ENCODE data around the gene CENPS.

The CENPS gene
- 0 to 1.6 (median 0.39) reads per million in 9 experiments for total RNA-seq

DNA sequence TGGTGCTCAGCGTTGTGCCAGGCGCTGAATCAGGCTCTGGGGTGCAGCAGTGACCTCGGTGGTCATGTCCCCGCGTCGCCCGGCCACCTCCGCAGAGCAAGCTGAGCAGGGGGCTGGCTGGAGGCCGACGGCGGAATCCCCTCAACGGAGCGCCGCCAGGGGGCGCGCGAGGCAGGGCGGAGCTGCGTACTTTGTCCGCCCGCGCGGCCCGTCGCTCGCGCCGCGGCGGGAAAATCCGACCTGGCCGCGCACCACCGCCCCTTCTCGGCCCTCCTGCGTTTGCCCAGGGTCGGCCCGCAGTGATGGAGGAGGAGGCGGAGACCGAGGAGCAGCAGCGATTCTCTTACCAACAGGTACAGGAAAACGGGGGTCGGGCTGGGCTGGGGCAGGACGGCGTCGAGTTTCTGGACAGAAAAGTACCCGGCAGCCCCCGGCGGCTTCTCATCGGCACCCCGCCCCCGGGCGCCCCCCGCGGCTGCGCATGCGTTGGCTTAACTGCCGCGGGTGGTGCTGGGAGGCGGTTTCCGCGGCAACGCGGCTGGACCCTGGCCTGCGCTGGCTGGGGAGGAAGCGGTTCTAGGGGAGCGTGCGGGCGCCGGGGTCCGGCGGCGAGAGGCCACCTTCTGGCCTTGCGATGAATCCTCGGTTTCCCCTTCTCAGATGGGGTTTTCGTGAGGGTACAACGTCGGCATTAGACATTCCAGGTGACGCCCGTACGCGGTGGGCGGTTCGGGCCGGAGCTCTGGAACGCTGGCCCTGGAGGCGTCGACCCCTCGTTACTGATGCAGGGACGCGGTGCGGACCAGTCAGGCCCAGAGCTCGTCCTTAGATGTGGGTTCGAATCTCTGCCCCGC, at the start of gene CENPS:
CENPS (plus strand) TSS at position 218 of the 854 bp plus-strand sequence; CDS start at position 303, 85 bp downstream.
- Mint-ChIP-seq H3K36me3 (ENCODE audit: insufficient read depth) (peaks cover 14% of the 10 kb centered on the region), H3K4me1 (ENCODE audit: low read depth in 2 of 2) (peaks cover 8 to 13% of the 10 kb centered on the region in 2 donors), H3K27ac (peak within 1 kb of the TSS; percentile 93), H3K27me3 (no peaks in the 10 kb centered on the region), H3K4me3 (peak within 1 kb of the TSS; percentile 84 to 88), H3K9me3 (no peaks in the 10 kb centered on the region)
- DNase-seq, result peak; percentile 84 to 90 (median 86)
- peak; percentile 78 for ATAC-seq (replicated peaks)

- DNase-seq (no peak), ATAC-seq (replicated peaks) (no peak)
- no peak overlapping the region for H3K4me3 Mint-ChIP-seq
- no peaks in the 10 kb centered on the region for H3K27me3 Mint-ChIP-seq
- no peaks in the 10 kb centered on the region for H3K9me3 Mint-ChIP-seq
- no peaks in the 10 kb centered on the region for H3K4me1 Mint-ChIP-seq (ENCODE audit: low read depth in 2 of 2)
- H3K36me3 Mint-ChIP-seq (ENCODE audit: insufficient read depth), result peaks cover 6% of the 10 kb centered on the region
- H3K27ac Mint-ChIP-seq, result no peak overlapping the region
Measured at GRCh38 chr1:10380594-10381275, 49.5 kb upstream of the CENPS start.

DNA sequence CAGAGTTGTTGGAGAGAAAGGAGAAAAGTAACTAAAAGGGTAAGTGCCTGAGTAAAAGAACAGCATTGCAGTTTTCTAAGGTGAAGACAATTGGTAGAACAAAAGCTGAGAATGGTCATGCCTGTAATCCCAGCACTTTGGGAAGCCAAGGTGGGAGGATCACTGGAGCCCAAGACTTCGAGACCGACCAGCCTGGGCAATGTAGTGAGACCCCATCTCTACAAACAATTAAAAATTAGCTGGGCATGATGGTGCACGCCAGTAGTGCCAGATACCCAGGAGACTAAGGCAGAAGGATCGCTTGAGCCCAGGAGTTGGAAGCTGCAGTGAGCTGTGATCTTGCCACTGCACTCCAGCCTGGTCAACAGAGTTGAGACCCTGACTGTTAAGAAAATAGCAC, 46.6 kb upstream of the CENPS start:
- Mint-ChIP-seq H3K27me3 (no peaks in the 10 kb centered on the region), H3K4me1 (ENCODE audit: low read depth in 2 of 2) (no peaks in the 10 kb centered on the region), H3K4me3 (no peak overlapping the region), H3K36me3 (ENCODE audit: insufficient read depth) (no peaks in the 10 kb centered on the region), H3K27ac (no peak overlapping the region), H3K9me3 (no peaks in the 10 kb centered on the region)
- no peak for DNase-seq
- ATAC-seq (replicated peaks), result no peak

DNA sequence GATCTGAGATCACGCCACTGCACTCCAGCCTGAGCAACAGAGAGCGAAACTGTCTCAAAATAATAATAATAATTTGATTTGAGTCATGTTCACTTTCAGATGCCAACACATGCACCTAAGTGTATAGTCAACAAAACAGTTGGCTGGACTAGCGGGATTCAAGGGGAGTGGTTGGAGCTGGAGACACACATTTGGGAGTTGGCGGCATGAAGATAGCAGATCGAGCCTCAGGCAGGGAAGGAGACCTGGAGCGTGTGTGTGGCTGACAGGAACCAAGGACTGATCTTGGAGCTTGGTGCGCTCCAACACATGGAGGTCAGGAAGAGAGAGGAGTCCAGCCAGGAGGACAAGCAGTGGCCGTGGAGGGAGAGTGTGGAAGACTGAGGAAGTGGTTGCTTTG, 46.0 kb upstream of the CENPS start:
- no peaks in the 10 kb centered on the region for H3K9me3 Mint-ChIP-seq
- H3K27me3 Mint-ChIP-seq, result no peaks in the 10 kb centered on the region
- no peak overlapping the region for H3K4me3 Mint-ChIP-seq
- no peak for ATAC-seq (replicated peaks)
- no peak for DNase-seq
- no peaks in the 10 kb centered on the region for H3K36me3 Mint-ChIP-seq (ENCODE audit: insufficient read depth)
- no peaks in the 10 kb centered on the region for H3K4me1 Mint-ChIP-seq (ENCODE audit: low read depth in 2 of 2)
- H3K27ac Mint-ChIP-seq, result no peak overlapping the region

- Mint-ChIP-seq H3K27ac (no peak overlapping the region), H3K36me3 (ENCODE audit: insufficient read depth) (no peaks in the 10 kb centered on the region), H3K4me1 (ENCODE audit: low read depth in 2 of 2) (no peaks in the 10 kb centered on the region), H3K27me3 (no peaks in the 10 kb centered on the region), H3K9me3 (no peaks in the 10 kb centered on the region), H3K4me3 (no peak overlapping the region)
- no peak for DNase-seq
- no peak for ATAC-seq (replicated peaks)
Measured at GRCh38 chr1:10386761-10387676, 43.2 kb upstream of the CENPS start.

- no peak overlapping the region for H3K27ac Mint-ChIP-seq
- DNase-seq (no peak), ATAC-seq (replicated peaks) (no peak)
Measured at GRCh38 chr1:10387677-10388386, 42.4 kb upstream of the CENPS start.

GRCh38 chr1:10388387-10388715, 41.9 kb upstream of the CENPS start:
- Mint-ChIP-seq H3K36me3 (ENCODE audit: insufficient read depth) (no peaks in the 10 kb centered on the region), H3K27ac (no peak overlapping the region)

More at GRCh38 chr1:10387677-10388386, 42.4 kb upstream of the CENPS start:
- no peak overlapping the region for H3K4me3 Mint-ChIP-seq
- no peaks in the 10 kb centered on the region for H3K27me3 Mint-ChIP-seq
- no peaks in the 10 kb centered on the region for H3K36me3 Mint-ChIP-seq (ENCODE audit: insufficient read depth)
- H3K4me1 Mint-ChIP-seq (ENCODE audit: low read depth in 2 of 2), result no peaks in the 10 kb centered on the region
- no peaks in the 10 kb centered on the region for H3K9me3 Mint-ChIP-seq

DNA sequence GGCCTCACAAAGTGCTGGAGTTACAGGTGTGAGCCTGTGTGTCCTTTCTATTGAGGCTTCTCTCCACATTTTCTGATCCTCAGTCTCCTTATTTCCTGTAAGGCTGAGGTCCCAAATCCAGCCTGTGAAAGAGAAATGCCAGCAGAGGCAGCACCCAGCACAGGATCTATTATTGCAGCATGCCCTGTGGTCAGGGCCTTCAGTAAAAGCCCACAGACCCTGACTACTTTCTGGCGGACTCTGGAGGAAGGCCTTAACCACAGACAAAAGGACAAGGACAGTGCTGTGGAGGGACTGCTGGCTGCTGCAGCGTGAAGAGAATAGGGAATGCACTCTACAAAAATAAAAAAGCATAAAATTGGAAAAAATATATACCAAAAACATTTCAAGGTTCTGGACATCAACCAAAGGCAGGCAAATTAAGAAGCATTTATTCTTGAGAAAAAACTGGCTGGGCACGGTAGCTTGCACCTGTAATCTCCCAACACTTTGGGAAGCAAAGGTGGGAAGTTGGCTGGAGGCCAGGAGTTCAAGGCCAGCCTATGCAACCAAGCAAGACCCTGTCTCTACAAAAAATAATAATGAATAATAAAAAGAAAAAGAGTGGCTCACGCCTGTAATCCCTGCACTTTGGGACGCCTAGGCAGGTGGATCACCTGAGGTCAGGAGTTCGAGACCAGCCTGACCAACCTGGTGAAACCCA, 40.8 kb upstream of the CENPS start:
- Mint-ChIP-seq H3K36me3 (ENCODE audit: insufficient read depth) (peaks cover 2% of the 10 kb centered on the region), H3K27me3 (no peaks in the 10 kb centered on the region), H3K9me3 (no peaks in the 10 kb centered on the region), H3K4me3 (no peak overlapping the region), H3K4me1 (ENCODE audit: low read depth in 2 of 2) (no peaks in the 10 kb centered on the region), H3K27ac (no peak overlapping the region)
- no peak for DNase-seq
- no peak for ATAC-seq (replicated peaks)

More at GRCh38 chr1:10388387-10388715, 41.9 kb upstream of the CENPS start:
- ATAC-seq (replicated peaks) (no peak), DNase-seq (no peak)
- no peaks in the 10 kb centered on the region for H3K4me1 Mint-ChIP-seq (ENCODE audit: low read depth in 2 of 2)
- no peaks in the 10 kb centered on the region for H3K9me3 Mint-ChIP-seq
- no peaks in the 10 kb centered on the region for H3K27me3 Mint-ChIP-seq
- H3K4me3 Mint-ChIP-seq, result no peak overlapping the region

DNA sequence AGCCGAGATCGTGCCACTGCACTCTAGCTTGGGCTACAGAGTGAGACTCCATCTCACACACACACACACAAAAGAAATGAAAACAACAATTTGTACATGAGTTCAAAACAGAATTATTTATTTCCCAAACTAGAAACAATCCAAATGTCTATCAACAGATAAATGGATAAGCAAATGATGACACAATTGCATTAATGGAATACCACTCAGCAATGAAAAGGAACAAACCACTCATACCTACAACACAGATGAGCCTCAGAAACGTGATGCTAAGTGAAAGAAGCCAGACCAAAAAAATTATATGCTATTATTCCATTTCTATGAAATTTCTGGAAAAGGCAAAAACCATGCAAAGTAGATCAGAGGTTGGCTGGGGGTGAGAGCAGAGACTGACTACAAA, 33.4 kb upstream of the CENPS start:
- ATAC-seq (replicated peaks) (no peak), DNase-seq (no peak)
- H3K27ac Mint-ChIP-seq, result no peak overlapping the region
- no peaks in the 10 kb centered on the region for H3K9me3 Mint-ChIP-seq
- H3K4me3 Mint-ChIP-seq, result peak overlapping the region; percentile 9 to 11
- peaks cover 9% of the 10 kb centered on the region for H3K36me3 Mint-ChIP-seq (ENCODE audit: insufficient read depth)
- H3K4me1 Mint-ChIP-seq (ENCODE audit: low read depth in 2 of 2), result peaks cover 14 to 22% of the 10 kb centered on the region in 2 donors
- no peaks in the 10 kb centered on the region for H3K27me3 Mint-ChIP-seq

DNA sequence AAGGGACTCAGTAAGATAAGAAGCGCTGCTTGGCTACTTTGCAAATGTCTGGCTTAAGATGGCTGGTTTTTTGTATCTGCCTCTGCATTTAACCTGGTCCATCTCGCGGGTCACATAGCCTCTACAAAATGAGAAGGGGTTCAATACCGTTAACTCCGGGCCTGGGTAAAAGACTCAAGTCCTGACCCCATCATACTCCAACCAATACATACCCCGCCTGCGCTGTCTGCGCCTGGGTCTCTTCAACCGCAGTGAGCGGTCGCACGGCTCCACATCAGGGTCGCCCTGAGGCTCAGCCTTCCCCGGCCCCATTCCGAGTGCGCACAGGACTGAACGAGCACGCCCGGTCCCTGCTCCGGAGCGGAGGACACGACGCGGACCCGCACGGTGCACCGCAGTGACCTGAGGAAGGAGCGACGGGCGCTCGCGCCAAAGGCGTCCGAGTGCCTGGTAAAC, 31.9 kb upstream of the CENPS start:
- Mint-ChIP-seq H3K4me3 (peak overlapping the region; percentile 90 to 95), H3K36me3 (ENCODE audit: insufficient read depth) (peaks cover 9% of the 10 kb centered on the region), H3K27me3 (no peaks in the 10 kb centered on the region), H3K27ac (peak overlapping the region; percentile 13 to 91), H3K9me3 (no peaks in the 10 kb centered on the region), H3K4me1 (ENCODE audit: low read depth in 2 of 2) (peaks cover 14 to 22% of the 10 kb centered on the region in 2 donors)
- DNase-seq, result no peak
- ATAC-seq (replicated peaks), result peak; percentile 35

DNA sequence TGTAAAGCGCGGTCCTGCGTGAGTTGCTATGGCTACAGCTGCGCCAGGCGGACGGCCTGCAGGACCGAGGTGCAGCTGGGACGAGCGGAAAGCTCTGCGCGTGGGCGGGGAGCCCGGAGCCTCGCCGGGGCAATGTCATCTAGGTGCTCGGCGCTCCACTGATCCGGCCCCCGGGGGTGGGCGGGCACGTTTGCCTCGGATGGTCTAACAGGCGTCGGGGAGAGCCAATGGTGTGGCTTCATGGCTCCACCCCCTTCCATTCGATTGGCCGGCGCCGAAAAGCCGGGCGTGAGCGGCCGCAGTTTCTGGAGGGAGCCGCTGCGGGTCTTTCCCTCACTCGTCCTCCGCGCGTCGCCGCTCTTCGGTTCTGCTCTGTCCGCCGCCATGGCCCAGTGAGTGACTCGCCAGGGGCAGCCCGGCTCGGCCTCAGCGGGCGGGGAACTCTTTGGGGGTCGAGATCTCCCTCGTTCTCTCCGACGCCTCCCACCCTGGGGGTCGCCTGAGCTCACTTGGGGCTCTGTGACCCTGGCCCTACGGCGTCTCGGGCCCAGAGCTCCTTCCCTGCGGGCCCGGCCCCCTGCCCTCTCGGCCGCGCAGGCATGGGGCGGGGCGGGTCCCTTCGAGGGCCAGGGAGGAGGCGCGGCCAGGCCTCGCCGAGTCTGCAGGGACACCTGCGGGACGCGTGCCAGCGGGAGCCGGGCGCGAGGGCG, 31.3 kb upstream of the CENPS start, which contains the start of gene PGD:
PGD (plus strand) TSS at position 331 of the 710 bp plus-strand sequence; CDS start at position 385, 54 bp downstream.
- Mint-ChIP-seq H3K4me3 (peak within 1 kb of the TSS; percentile 90 to 95), H3K4me1 (ENCODE audit: low read depth in 2 of 2) (peaks cover 14 to 22% of the 10 kb centered on the region in 2 donors), H3K27ac (peak within 1 kb of the TSS; percentile 13 to 92), H3K36me3 (ENCODE audit: insufficient read depth) (peaks cover 13% of the 10 kb centered on the region), H3K27me3 (no peaks in the 10 kb centered on the region), H3K9me3 (no peaks in the 10 kb centered on the region)
- ATAC-seq (replicated peaks) (peak; percentile 94), DNase-seq (peak; percentile 95 to 97 (median 96))

Data from effector memory CD8-positive, alpha-beta T cell (primary cell).